ENCODE data around the gene PDZK1.
"Not testable (repeated sequence)": the region's sequence is repeated elsewhere in the genome, so short reads cannot be mapped to it uniquely, and the experiment has no call there.

Gene PDZK1

GRCh38 chr1:145656245-145656943, 50.8 kb downstream of the PDZK1 start:
- DNase-seq (ENCODE audit: low read depth), result not testable (repeated sequence)

- not testable (repeated sequence) for DNase-seq (ENCODE audit: low read depth)
Observed at GRCh38 chr1:145643990-145644389, 63.2 kb downstream of the PDZK1 start.

- not testable (repeated sequence) for DNase-seq (ENCODE audit: low read depth)
Observed at GRCh38 chr1:145641886-145642285, 65.3 kb downstream of the PDZK1 start.

- DNase-seq (ENCODE audit: low read depth), result not testable (repeated sequence)
Observed at GRCh38 chr1:145636237-145636636, 70.9 kb downstream of the PDZK1 start.

- DNase-seq (ENCODE audit: low read depth), result not testable (repeated sequence)
Observed at GRCh38 chr1:145622177-145622576, 85.0 kb downstream of the PDZK1 start.

All from activated T-cell treated with anti-CD3 and anti-CD28 coated beads for 24 hours (primary cell).